Left lung (tissue), 10 donors: Measurements from ENCODE around the gene GFY. TPM values are rescaled to one million over a fixed set of nuclear protein-coding genes. Genes with fewer than 3 reads are reported as not detected.

Experiments
- ATAC-seq: fragments of 200-7000 bp; cut with Tn5 transposase; one replicate; pipeline ENCODE4 v1.9.1; 2020; ENCODE audit warnings: moderate library complexity
- DNase-seq, 4 donors: peaks; one replicate each; pipeline ENCODE4 v3.0.0-alpha.2; 2013 to 2020
- H3K27ac ChIP-seq, 2 donors: fragments of 200-600 bp; sonication (generic) in 1 of 2; one replicate each; pipeline versions ENCODE4 v1.5.0 to v1.8.0; 2020 to 2021
- H3K27me3 ChIP-seq, 2 donors: fragments of 200-600 bp; sonication (generic) in 1 of 2; one replicate each; pipeline versions ENCODE4 v1.5.0 to v1.8.0; 2020 to 2021
- H3K36me3 ChIP-seq, 2 donors: fragments of 200-600 bp; sonication (generic) in 1 of 2; one replicate each; pipeline versions ENCODE4 v1.5.0 to v1.8.0; 2020 to 2021
- H3K4me1 ChIP-seq, 2 donors: fragments of 200-600 bp; one replicate each; pipeline ENCODE4 v1.8.0; 2021
- H3K4me3 ChIP-seq, 2 donors: fragments of 200-600 bp; sonication (generic) in 1 of 2; one replicate each; pipeline versions ENCODE4 v1.5.0 to v1.8.0; 2020 to 2021; ENCODE audit warnings: mild to moderate bottlenecking in 1 of 2
- H3K9me3 ChIP-seq, 2 donors: fragments of 200-600 bp; sonication (generic) in 1 of 2; one replicate each; pipeline versions ENCODE4 v1.5.0 to v1.8.0; 2020 to 2021
- intact Hi-C, 2 donors: fragments of 100-400 bp; cut with DNase I; formaldehyde crosslinking; loops; one replicate each; pipeline versions ENCODE4 v1.11.2 to v1.14.2; 2022
- polyA plus RNA-seq, 6 donors: library from polyadenylated mRNA; unstranded; fragments of 120-200 nt; gene quantifications; one replicate each; pipeline ENCODE4 v1.2.1, GENCODE V29; 2013; ENCODE audit not compliant: insufficient read length in 6 of 6
- total RNA-seq, 2 donors: library from RNA; stranded (reverse); fragmentation: NEBNext Ultra II Directional; extraction: Animal tissue kit (Norgen Biotek cat#: 25700); gene quantifications; one replicate each; pipeline ENCODE4 v1.2.1, GENCODE V29; 2021
- TF ChIP-seq, protein P1 (sequence below), 2 donors: fragments of 200-600 bp; sonication (generic) in 1 of 2; IDR thresholded peaks; one replicate each; pipeline versions ENCODE4 v1.5.0 to v1.8.0; 2021; ENCODE audit warnings: antibody characterized with exemption in 2 of 2
- donor health status: DM: no; HTN: yes; CAD: no.
- donor health status: DM: no; HTN: no; CAD: no.

The GFY gene
- total and polyA plus RNA-seq, 8 donors, result not detected

DNA sequence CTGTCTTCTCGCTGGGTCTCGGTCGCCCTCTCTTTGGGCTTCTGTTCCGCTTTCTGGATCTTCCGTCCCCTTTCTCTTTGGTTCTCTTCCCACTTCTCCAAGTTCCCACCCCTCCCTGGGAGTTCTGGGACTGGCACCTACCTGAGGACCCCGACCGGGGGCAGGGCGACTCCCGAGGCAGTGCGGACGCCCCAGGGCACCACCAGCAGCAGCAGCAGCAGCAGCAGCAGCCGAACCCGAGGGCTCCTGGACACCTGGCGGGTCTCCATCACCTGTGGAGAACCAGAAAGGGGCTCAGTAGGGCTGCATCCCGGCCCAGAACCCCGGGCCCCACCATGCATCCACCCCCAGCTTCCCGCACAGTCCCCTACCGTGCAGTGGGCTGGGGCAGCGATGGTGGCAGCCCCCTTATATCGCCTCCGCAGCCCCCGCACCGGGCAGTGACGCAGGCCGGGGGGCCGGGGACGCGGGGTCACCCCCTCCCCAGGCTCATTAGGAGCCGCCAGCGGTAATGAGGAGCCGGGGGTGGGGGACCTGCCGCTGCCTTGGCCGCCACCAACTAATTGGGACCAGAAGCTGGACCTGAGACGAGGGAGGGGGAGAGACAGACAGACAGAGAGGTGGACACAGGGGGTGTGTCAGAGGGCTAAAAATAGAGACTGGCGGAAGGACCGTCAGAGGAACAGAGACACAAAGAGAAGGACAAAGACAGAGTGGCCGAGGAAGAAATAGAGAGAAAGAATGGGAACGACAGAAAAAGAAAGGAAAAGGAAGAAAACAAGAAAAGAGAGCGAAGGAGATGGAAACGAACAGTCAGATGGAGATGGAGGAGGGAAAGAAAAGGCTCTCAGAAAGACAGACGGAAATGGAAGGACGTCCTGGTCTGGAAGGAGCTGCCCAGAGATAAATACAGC lies 1.9 kb upstream of the GFY start, which contains the start of gene PTH2:
Gene PTH2 (minus strand): TSS at position 371 of the 914 bp plus-strand sequence. CDS start 102 bp downstream, at position 269.
- no peak within 1 kb of the TSS for H3K4me3 ChIP-seq
- H3K27me3 ChIP-seq, result peaks cover 83 to 99% of the 10 kb centered on the region in 2 donors
- DNase-seq (no peak), ATAC-seq (no peak)
- TF ChIP-seq, protein P1, sequence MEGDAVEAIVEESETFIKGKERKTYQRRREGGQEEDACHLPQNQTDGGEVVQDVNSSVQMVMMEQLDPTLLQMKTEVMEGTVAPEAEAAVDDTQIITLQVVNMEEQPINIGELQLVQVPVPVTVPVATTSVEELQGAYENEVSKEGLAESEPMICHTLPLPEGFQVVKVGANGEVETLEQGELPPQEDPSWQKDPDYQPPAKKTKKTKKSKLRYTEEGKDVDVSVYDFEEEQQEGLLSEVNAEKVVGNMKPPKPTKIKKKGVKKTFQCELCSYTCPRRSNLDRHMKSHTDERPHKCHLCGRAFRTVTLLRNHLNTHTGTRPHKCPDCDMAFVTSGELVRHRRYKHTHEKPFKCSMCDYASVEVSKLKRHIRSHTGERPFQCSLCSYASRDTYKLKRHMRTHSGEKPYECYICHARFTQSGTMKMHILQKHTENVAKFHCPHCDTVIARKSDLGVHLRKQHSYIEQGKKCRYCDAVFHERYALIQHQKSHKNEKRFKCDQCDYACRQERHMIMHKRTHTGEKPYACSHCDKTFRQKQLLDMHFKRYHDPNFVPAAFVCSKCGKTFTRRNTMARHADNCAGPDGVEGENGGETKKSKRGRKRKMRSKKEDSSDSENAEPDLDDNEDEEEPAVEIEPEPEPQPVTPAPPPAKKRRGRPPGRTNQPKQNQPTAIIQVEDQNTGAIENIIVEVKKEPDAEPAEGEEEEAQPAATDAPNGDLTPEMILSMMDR (IDR thresholded peaks at IDR 0.05), result no peak
- intact Hi-C loops, result no loop called here
- no peaks in the 10 kb centered on the region for H3K9me3 ChIP-seq
- H3K4me1 ChIP-seq, result peaks cover 7 to 34% of the 10 kb centered on the region in 2 donors
- H3K36me3 ChIP-seq, result no peaks in the 10 kb centered on the region
- no peak within 1 kb of the TSS for H3K27ac ChIP-seq

DNA sequence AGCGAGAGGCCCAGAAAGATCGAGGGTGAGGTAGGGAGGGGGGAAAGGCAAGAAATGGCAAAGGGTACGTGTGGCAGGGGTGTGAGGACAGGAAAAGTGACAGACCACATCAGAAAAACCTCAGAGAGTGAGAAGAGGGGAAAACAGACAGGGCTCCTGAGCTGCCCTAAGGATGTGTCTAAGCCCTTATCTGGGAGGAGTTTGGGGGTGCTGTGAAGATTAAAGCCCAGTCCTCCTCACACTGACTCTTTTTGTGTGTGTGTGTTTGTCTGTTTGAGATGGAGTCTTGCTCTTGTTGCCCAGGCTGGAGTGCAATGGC lies 1.2 kb upstream of the GFY start:
- H3K4me3 ChIP-seq, result no peak overlapping the region
- H3K4me1 ChIP-seq, result peaks cover 7 to 37% of the 10 kb centered on the region in 2 donors
- H3K27me3 ChIP-seq, result peaks cover 89 to 99% of the 10 kb centered on the region in 2 donors
- TF ChIP-seq, protein P1 (IDR thresholded peaks at IDR 0.05), result no peak
- no peak for ATAC-seq
- no peaks in the 10 kb centered on the region for H3K9me3 ChIP-seq
- no peak overlapping the region for H3K27ac ChIP-seq
- DNase-seq, result no peak
- H3K36me3 ChIP-seq, result no peaks in the 10 kb centered on the region
- intact Hi-C loops, result no loop called here

DNA sequence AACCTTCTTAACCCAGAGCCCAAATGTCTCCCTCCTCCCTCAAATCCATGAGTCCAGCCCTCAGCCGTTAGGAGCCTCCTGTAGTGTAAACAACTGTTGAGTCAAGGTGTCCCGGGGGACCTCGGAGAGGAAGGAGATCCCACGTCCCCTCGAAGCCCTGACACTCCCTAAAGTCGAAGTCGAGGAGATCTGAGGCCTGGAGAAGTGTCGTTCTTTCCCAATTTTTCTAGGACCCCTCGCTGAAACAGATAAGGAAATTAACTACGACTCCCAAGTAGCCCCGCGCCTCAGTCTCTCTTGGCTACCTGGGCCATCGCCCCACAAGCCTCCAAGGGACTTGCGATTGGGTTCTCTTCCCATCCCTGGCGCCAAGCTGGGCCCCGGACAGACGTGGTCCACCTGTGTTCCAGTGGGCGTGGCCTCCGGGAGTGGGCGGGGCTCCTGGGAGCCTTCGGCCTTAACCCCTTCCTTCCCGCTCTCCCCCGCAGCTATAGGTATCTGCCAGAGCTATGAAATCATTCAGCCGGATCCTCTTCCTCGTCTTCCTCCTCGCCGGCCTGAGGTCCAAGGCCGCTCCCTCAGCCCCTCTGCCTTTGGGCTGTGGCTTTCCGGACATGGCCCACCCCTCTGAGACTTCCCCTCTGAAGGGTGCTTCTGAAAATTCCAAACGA lies 869 bp downstream of the GFY start:
- ATAC-seq, result no peak
- Histone ChIP-seq H3K27me3 (peaks cover 84 to 100% of the 10 kb centered on the region in 2 donors), H3K4me3 (no peak overlapping the region)

DNA sequence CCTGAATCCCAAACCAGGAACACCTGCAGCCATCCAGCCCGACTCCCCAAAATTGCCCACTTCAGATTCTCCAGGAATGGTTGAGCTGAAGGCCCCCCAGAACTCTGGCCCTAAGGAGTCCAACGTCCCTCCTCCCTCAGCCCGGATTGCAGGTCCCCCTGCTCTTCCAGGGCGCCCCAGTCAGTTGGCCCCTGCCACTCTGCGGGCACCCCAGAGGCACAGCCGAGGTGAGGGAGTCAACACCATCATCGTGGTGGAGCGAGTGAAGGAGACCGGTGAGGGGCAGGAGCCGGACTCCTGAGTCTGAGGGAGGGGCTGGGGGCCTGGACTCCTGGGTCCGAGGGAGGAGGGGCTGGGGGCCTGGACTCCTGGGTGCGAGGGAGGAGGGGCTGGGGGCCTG lies 2.2 kb downstream of the GFY start:
- TF ChIP-seq, protein P1 (IDR thresholded peaks at IDR 0.05), result no peak
- Histone ChIP-seq H3K4me3 (no peak overlapping the region), H3K36me3 (no peaks in the 10 kb centered on the region), H3K9me3 (no peaks in the 10 kb centered on the region), H3K4me1 (peaks cover 2 to 24% of the 10 kb centered on the region in 2 donors), H3K27ac (no peak overlapping the region), H3K27me3 (peaks cover 84 to 100% of the 10 kb centered on the region in 2 donors)
- peak in 1 of 4 donors; percentile 60 for DNase-seq
- intact Hi-C loops, result no loop called here
- no peak for ATAC-seq

More for the DNA sequence above, 869 bp downstream of the GFY start:
- intact Hi-C loops, result no loop called here
- no peak for DNase-seq
- Histone ChIP-seq H3K9me3 (no peaks in the 10 kb centered on the region), H3K4me1 (peaks cover 7 to 34% of the 10 kb centered on the region in 2 donors), H3K27ac (no peak overlapping the region), H3K36me3 (no peaks in the 10 kb centered on the region)
- TF ChIP-seq, protein P1 (IDR thresholded peaks at IDR 0.05), result no peak
